Measurements from ENCODE around the gene GPR34. TPM values are rescaled to one million over a fixed set of nuclear protein-coding genes. Genes with fewer than 3 reads are reported as not detected.

GPR34 gene
- total RNA-seq, 2 experiments from 2014 or later: 0.24 to 0.36 TPM

Other genes starting within 250 kb of the GPR34 start
- gene NYX, start 241.6 kb upstream of the GPR34 start, total RNA-seq: not detected
- gene GPR82, start 35.2 kb downstream of the GPR34 start, total RNA-seq: under 1 TPM; 0.07 to 0.19 TPM
- gene CASK, start 234.6 kb downstream of the GPR34 start, total RNA-seq: 10 to 100 TPM; 27.0 to 27.8 TPM

Data from activated CD4-positive, alpha-beta memory T cell treated with anti-CD3 and anti-CD28 coated beads for 36 hours (primary cell).